ENCODE results near the gene FBXO2.

GRCh38 chr1:11634365-11635192 is 19.6 kb downstream of the FBXO2 start:
- TF ChIP-seq POLR2AphosphoS5 (IDR thresholded peaks at IDR 0.05; ENCODE audit: borderline replicate concordance, low read depth, low read length) (no peak), EZH2 (IDR thresholded peaks at IDR 0.05) (no peak)
